Esophagus muscularis mucosa (tissue), 3 donors: Measurements from ENCODE around the gene GALNT15.

Experiments used
- POLR2A ChIP-seq: fragments of 450-650 bp; IDR thresholded peaks from one replicate; pipeline ENCODE4 v1.6.1; 2017; ENCODE audit warnings: antibody characterized with exemption, moderate library complexity, mild to moderate bottlenecking, low read depth
- TF ChIP-seq, protein P1 (sequence below), 3 experiments: fragments of 200-600 bp in 2 of 3; fragments of 450-650 bp in 1 of 3; sonication (generic) in 2 of 3; IDR thresholded peaks; one replicate each; pipeline ENCODE4 v1.5.1; 2017 to 2019; ENCODE audit warnings: antibody characterized with exemption in 3 of 3, mild to moderate bottlenecking in 2 of 3, moderate library complexity in 1 of 3

DNA sequence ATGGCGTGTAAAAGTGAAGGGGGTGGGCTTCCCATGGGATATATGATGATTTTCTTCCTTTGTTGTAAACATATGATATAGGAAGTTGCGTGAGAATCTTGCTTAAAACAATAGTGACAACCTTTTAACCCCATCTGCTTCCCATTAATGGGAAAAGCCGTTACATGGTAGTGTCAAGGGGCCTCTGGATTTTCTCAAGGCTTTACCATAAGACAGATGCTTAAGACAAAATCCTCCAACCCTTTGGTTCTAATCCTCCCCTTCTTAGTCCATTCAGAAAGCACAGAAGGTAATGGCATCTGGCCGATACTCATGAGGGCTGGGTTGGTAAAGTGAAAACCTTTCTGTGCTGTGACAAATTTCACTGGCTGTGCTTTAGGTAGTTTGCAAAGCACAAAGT lies 65.3 kb downstream of the GALNT15 start:
- TF ChIP-seq, protein P1, sequence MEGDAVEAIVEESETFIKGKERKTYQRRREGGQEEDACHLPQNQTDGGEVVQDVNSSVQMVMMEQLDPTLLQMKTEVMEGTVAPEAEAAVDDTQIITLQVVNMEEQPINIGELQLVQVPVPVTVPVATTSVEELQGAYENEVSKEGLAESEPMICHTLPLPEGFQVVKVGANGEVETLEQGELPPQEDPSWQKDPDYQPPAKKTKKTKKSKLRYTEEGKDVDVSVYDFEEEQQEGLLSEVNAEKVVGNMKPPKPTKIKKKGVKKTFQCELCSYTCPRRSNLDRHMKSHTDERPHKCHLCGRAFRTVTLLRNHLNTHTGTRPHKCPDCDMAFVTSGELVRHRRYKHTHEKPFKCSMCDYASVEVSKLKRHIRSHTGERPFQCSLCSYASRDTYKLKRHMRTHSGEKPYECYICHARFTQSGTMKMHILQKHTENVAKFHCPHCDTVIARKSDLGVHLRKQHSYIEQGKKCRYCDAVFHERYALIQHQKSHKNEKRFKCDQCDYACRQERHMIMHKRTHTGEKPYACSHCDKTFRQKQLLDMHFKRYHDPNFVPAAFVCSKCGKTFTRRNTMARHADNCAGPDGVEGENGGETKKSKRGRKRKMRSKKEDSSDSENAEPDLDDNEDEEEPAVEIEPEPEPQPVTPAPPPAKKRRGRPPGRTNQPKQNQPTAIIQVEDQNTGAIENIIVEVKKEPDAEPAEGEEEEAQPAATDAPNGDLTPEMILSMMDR (IDR thresholded peaks at IDR 0.05), result no peak
- TF ChIP-seq POLR2A, result no peak
